Testis (tissue), 2 donors: Measurements from ENCODE around the gene NPEPL1.

Experiments
- CTCF ChIP-seq, 3 experiments: fragments of 450-650 bp in 2 of 3; fragments of 200-600 bp in 1 of 3; sonication (generic) in 1 of 3; IDR thresholded peaks; one replicate each; pipeline ENCODE4 v1.5.1; 2016 to 2019; ENCODE audit warnings: antibody characterized with exemption in 3 of 3, mild to moderate bottlenecking in 2 of 3, moderate library complexity in 1 of 3
- POLR2A ChIP-seq: fragments of 450-650 bp; IDR thresholded peaks from one replicate; pipeline ENCODE4 v1.6.1; 2017; ENCODE audit warnings: antibody characterized with exemption, mild to moderate bottlenecking, moderate library complexity

GRCh38 chr20:58755062-58755697, 62.6 kb downstream of the NPEPL1 start:
- TF ChIP-seq CTCF (IDR thresholded peaks at IDR 0.05) (no peak), POLR2A (no peak)
